ENCODE results near the gene FGR.
A peak's percentile ranks its signal among the peaks of the same experiment; 100 is the strongest.

Gene FGR

DNA sequence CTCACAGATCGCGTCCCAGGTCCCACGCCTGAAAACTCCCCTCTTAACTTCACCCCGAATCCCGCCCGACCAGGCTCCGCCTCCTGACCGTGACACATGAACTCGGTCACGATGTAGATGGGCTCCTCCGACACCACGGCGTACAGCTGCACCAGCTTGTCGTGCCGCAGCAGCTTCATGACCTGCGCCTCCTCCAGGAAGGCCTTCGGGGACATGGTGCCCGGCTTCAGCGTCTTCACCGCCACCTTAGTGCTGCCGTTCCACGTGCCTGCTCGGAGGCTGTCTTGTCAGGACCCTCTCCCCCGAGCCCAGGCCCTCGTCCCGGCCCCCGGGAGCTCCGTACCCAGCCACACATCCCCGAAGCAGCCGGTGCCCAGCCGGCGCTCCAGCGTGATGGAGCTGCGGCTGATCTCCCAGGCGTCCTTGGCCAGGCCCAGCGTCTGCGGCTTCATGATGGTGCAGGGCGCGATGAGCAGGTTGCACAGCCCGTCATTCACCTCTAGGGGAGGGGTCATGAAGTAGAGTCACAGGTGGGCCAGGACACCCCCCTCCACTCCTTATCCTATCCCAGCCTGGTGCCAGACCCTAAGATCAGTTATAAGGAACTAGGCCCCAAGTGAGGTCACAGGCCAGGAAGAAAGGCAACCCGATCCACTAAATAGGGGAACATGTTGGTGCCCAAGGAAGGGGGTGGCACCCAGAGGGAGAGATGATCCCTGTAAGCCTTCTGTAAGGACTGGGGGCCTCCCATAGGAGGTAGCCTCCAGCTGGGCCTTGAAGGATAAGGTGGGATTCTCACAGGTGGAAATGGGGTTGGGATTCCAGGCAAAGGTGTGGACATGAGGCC, 19.4 kb downstream of the FGR start:
- DNase-seq = no peak

DNA sequence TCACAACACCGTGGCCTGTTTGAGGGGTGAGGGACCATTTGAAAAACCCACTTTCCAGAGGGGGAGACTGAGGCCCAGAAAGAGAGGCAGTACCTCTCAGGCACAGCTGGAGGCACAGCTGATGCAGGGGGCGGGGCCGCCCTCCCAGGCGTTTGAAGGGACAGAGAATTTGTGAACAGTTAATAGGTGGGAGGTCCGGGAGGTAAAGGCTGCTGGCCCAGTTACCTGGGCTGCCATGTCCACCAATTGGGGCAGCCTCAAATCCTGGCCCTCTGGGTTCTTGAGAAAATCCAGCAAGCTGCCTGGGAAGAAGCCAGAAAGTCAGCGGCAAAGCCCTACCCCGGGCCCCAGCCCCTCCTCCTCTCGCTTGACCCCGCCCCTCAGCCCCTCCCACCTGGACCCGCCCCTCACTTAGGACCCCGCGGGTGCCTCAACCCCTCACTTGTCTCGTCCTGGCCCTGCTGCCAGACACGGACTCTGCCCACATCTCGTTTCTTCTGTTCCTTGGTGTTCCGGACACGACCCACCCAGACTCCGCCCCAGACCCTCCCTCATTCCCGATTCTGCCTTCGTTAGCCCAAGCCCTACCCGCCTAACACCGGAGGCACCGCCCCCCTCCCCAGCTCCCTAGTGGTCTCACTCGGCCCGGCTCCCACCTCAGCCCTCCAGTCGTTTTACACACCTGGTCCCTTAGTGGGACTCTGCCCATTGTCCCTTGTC, 20.2 kb downstream of the FGR start:
- no peak for DNase-seq

DNA sequence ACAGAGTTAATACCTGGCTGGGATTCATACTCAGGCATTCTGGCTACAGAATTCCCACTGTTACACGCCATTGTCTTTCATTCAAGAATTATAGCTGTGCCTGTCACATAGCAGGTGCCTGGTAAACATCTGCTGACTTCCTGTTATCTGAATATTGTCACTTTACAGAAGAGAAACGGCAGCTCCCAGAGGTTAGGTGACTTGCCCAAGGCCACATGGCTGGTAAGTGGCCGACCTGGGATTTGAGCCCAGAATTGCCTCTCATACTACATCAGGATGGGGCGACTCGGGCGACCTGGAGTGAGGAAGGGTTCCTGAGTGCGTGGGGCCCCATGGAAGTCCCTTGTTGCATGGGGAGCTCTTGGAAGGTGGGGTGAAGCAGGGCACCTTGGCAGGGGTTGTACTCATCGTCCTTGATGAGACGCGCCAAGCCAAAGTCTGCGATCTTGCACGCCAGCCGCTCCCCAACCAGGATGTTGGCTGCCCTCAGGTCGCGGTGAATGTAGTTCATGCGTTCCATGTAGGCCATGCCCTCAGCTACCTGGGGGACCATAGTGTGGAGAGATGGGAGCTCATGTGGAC, 20.9 kb downstream of the FGR start:
- no peak for DNase-seq

DNA sequence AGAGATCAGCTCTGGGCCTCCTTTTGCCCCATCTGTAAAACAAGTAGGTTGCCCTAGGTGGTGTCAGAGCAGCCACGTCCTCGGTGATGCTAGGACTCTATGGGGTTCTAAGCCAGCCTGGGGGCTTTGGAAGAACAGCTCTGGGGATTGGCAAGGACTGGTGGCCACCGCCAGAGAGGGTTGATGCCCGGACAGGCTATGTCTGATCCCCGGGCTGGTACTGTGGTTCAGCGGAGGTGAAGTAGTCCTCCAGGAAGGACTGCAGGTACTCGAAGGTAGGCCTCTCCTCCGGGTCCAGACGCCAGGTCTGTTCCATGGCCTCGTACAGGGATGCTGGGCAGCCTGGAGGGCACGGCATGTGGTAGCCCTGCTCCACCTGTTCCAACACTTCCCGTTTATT, 22.3 kb downstream of the FGR start:
- DNase-seq = no peak

DNA sequence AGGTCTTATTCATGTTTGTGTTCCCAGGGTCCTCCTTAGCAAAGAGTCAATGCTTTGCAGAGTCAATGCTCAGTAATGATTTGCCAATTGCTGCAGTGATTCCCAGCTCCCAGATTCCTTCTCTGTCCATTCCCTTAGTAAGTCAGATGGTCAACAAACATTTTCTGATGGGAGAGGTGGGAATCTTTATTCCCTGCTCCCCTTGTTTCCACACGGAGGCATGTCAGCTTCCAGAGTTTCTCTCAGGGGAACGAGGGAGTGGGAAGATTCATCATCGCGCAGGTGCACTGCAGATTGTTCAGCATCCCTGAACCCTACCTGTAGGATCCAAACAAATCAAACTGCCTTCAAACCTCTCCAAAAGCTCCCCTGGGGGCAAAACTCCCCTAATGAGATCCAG, 23.5 kb downstream of the FGR start:
- no peak for DNase-seq

GRCh38 chr1:27609618-27610240, 25.3 kb downstream of the FGR start:
- no peak for DNase-seq

DNA sequence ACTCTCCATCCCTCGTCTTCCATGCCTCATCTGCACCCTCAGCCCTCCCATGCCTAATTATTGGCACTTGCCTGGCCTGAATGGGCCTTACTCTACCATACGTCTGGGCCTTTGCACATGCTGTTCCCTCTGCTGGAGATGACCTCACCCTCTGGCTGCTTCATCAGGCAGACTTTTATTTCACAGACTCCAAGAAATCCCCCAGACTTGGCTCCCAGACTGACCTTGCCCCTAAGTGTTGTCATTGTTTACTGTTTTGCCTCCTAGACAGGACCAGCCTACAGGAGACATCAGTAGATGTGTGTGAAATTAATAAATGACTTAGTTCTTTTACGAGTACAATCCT, 25.8 kb downstream of the FGR start:
- no peak for DNase-seq

DNA sequence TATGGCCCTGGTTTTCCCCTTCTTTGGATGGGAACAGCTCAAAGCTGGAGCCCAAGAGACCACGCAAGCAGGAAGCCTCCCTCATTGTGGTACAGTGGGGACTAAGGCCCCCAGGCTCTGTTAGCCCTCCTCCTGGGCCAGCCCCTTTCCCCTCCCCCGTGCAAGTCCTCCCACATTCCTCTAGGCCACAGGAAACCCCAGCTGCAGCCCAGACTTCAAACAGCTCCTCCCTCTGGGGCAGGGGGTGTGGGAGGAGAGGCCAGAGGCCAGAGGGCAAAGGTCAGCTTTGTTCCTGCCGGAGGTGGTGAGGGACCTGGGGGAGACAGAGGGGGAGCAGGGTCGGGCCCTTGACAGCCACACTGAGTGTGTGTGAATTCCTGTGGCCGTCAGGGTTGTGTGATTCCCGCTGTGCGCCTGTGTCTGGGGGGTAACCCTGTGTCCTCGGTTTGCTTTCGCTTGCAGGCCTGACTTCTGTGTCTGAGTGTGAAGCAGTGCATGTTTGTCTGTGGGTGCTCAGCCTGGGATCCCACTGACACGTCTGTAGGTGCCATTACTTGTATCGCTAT, 27.7 kb downstream of the FGR start:
- DNase-seq = no peak

DNA sequence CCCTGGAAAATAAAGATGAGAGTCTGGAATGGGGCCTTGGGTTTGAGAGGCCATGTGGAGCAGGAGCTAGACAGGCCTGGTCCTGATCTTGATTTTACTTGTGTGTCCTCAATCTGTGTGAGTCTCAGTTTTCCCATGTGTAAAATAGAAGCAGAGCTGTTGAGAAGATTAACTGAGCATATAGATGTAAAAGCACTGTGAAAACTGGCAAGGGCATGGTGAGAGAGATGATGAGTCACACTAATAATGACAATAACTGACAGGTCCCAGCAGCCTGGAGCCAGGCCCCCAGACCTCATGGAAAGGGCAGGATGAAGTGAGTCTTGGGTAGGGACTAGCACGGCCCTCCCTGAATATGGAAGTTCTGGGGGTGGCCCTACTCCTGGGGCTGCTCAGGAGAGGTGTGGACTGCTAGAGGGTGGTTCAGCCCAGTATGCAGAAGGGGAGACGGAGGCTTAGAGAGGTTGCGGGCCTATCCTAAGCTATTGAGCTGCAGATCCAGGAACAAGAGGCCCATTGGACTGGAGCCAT, 28.2 kb downstream of the FGR start:
- DNase-seq = no peak

GRCh38 chr1:27605796-27606707, 28.9 kb downstream of the FGR start:
- DNase-seq = peak; percentile 34

GRCh38 chr1:27605300-27605766, 29.7 kb downstream of the FGR start:
- DNase-seq = no peak

- no peak for DNase-seq
Observed at GRCh38 chr1:27604579-27605299, 30.2 kb downstream of the FGR start.

DNA sequence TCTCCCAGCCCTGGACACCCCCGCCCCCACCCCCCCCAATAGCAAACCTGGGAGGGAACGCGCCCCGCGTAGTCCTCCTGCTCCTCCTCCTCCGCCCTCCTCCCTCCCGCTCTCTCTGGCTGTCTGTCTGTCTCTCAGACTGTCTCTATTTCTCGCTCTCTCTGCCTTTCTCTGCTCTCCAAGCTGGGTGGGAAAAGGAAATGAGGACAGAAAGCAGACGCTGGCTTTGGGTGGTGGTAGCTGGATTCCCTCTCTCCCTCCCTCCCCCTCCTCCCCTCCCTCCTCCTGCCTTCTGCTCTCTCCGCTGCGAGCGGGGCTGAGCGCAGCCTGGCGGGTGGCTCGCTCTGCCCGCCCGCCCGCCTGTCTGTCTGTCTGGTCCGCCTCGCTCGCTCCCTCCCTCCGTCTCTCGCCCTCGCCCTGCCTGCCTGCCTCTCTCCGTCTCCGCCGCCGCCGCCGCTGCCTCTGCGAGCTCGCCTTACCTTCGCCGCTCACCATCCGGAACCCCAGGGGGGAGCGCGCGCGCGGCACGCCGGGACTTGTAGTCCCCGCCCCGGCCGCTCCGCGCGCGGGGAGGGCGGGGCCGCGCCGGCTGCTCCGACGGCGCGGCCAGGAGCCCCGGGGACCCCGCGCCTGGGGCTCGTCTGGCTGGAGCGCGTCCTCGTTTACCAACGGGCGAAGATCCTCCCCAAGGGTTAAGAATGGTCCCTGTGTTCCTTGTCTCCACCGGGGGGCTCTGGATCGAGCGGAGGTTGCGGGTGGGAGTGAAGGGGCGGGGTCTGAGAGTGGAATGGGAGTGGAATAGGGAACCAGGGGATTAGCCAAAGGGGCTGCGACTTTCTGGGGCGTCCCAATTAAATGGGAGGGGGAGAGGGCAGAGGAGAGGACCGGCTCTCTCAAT, 31.1 kb downstream of the FGR start, which contains the start of gene AHDC1:
Gene AHDC1, minus strand, starts transcription at position 464 of the 898 bp plus-strand sequence. CDS start 52,029 bp downstream, outside the sequence.
- peak; percentile 66 for DNase-seq

GRCh38 chr1:27603309-27603680, 31.7 kb downstream of the FGR start:
- no peak for DNase-seq

- no peak for DNase-seq
Observed at GRCh38 chr1:27602462-27603308, 32.3 kb downstream of the FGR start.

GRCh38 chr1:27601771-27602461, 33.1 kb downstream of the FGR start:
- DNase-seq = no peak

DNA sequence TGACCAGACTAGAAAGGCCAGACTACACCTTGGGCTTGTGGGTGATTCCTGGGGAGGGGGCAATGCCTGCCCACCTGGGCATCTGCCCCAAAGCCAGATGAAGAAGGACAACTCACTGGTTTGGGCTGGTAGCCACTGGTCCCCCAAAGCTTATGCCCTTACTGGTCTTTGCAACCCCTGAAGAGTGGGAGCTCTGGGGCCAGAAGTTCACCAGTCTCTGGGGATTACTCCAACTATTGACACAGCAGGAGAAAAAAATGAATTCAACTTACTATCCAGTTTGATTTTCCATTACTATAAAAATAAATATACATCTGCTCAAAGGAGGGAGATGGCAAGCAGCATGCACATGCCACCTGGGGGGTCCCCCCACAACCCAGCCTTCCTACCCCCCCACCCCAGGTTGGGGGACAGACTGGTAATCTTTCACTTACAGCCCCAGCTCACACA, 33.6 kb downstream of the FGR start:
- no peak for DNase-seq

GRCh38 chr1:27600498-27601175, 34.3 kb downstream of the FGR start:
- DNase-seq = peak; percentile 89

All from NCI-H1694 treated with DMSO at 0.1 percent for 48 hours (cell line).